Measurements from ENCODE around the gene FGFBP1.

The FGFBP1 gene

DNA sequence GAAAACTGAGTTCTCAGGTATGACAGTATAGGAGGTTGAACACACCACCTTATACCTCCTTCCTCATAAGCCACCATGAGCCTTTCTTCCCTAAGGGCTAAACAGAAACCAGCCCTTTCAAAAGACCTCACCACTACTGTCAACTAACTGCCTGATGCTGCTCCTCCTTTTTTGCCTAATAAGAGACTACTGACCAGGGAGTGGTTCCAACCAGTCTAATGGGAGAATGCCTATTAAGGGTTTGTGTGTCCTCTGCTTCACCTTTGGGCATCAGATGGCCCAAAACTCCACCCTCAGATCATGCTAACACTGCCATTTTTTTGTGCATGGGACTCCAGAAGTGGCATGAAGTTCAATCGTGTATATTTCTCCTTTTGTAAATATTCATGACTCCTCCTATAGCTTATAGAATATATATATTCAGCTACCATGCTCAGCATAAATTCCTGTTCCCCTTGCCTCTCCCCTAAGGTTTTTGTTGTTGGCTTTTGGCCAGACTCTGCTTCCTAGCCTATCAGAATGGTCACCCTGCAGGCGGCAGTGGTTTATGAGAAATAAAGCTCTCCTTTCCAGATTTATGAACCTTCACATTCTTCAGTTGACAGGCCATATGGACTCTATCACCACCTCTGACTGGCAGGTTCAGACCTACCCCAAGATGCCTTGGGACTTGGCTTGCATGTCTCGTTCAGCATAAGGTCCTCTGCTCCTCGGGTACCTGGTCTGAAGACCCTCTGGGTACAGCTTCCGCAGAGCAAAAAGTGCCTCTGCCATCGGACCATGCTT lies 28.2 kb downstream of the FGFBP1 start:
- Mint-ChIP-seq H3K27ac (no peak overlapping the region), H3K4me1 (ENCODE audit: low read depth) (peaks cover 11% of the 10 kb centered on the region), H3K27me3 (peaks cover 21% of the 10 kb centered on the region), H3K36me3 (ENCODE audit: low read depth) (no peaks in the 10 kb centered on the region), H3K9me3 (no peaks in the 10 kb centered on the region), H3K4me3 (no peak overlapping the region)
- DNase-seq, result no peak

DNA sequence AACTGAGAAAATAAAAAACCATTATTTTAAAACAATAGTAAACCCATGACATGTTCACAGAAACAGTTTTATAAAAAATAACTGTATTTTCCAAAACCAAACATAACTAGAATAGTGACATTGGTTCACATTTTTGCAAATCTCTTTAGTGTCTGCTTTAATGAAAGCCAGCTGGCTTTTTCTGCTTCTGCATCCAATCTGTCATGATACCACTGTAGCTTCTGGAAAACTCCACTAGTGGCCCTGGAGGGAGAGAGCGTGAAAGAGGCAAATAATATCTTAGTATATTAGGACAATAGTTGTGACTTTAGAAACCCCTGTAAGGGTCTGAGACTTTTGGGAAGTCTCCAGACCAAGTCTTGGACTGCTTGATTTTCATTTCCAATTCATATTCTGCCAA lies 31.1 kb downstream of the FGFBP1 start:
- H3K4me1 Mint-ChIP-seq (ENCODE audit: low read depth), result peaks cover 10% of the 10 kb centered on the region
- no peak overlapping the region for H3K27ac Mint-ChIP-seq
- H3K36me3 Mint-ChIP-seq (ENCODE audit: low read depth), result no peaks in the 10 kb centered on the region
- no peak overlapping the region for H3K4me3 Mint-ChIP-seq
- H3K9me3 Mint-ChIP-seq, result peaks cover 6% of the 10 kb centered on the region
- peaks cover 44% of the 10 kb centered on the region for H3K27me3 Mint-ChIP-seq
- no peak for DNase-seq

DNA sequence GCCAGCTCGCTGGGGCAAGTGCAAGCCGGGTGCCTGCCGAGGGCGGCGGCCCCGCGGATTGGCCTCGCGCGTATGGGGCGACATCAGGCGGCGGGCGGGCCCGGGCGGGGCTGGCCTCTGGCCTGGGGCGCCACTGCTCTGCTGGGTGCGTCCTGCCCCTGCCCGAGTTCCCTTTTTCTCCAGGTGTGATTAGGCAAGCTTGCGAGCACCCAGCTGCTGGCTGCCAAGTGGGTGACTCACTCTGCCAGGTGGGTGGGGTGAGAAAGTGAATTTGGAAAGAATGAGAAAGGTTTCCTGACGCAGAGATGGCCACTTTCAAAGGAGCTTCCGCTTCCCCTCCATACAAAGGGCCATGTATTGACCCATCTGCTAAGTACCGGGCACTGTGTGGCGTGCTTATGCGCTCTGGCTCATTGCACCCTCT lies 32.5 kb downstream of the FGFBP1 start:
- Mint-ChIP-seq H3K4me3 (no peak overlapping the region), H3K4me1 (ENCODE audit: low read depth) (peaks cover 20% of the 10 kb centered on the region), H3K9me3 (peaks cover 6% of the 10 kb centered on the region), H3K27me3 (peaks cover 46% of the 10 kb centered on the region), H3K27ac (no peak overlapping the region), H3K36me3 (ENCODE audit: low read depth) (no peaks in the 10 kb centered on the region)
- DNase-seq, result peak; percentile 40

GRCh38 chr4:15902746-15903145 lies 35.8 kb downstream of the FGFBP1 start:
- Mint-ChIP-seq H3K27ac (no peak overlapping the region), H3K4me3 (no peak overlapping the region), H3K9me3 (peaks cover 6% of the 10 kb centered on the region), H3K4me1 (ENCODE audit: low read depth) (peaks cover 20% of the 10 kb centered on the region), H3K27me3 (peaks cover 61% of the 10 kb centered on the region), H3K36me3 (ENCODE audit: low read depth) (no peaks in the 10 kb centered on the region)
- no peak for DNase-seq

DNA sequence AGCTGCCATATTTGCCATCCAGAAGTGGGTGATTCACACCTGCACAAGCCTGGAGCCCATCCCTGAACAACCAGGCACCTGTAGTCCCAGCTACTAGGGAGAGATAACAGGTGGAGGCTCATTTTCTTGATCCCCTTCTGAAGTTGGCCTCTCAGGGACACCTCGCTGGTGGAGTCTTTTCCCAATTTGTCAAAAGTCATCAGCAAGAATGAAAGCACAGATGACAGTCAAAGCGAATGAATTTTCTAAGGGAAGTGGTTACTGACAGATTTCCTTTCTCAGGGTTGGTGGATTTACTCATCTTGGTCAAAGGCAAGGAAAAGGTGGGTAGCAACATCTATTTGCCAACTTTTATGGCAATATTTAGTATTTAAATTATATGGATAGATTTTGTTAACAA lies 36.5 kb downstream of the FGFBP1 start:
- no peak overlapping the region for H3K27ac Mint-ChIP-seq
- peaks cover 67% of the 10 kb centered on the region for H3K27me3 Mint-ChIP-seq
- no peaks in the 10 kb centered on the region for H3K36me3 Mint-ChIP-seq (ENCODE audit: low read depth)
- peaks cover 20% of the 10 kb centered on the region for H3K4me1 Mint-ChIP-seq (ENCODE audit: low read depth)
- H3K4me3 Mint-ChIP-seq, result no peak overlapping the region
- DNase-seq, result no peak
- peaks cover 6% of the 10 kb centered on the region for H3K9me3 Mint-ChIP-seq

GRCh38 chr4:15901007-15901406 lies 37.5 kb downstream of the FGFBP1 start:
- peaks cover 6% of the 10 kb centered on the region for H3K9me3 Mint-ChIP-seq
- peaks cover 65% of the 10 kb centered on the region for H3K27me3 Mint-ChIP-seq
- H3K4me3 Mint-ChIP-seq, result no peak overlapping the region
- no peak overlapping the region for H3K27ac Mint-ChIP-seq
- H3K36me3 Mint-ChIP-seq (ENCODE audit: low read depth), result no peaks in the 10 kb centered on the region
- H3K4me1 Mint-ChIP-seq (ENCODE audit: low read depth), result peaks cover 17% of the 10 kb centered on the region
- DNase-seq, result no peak

DNA sequence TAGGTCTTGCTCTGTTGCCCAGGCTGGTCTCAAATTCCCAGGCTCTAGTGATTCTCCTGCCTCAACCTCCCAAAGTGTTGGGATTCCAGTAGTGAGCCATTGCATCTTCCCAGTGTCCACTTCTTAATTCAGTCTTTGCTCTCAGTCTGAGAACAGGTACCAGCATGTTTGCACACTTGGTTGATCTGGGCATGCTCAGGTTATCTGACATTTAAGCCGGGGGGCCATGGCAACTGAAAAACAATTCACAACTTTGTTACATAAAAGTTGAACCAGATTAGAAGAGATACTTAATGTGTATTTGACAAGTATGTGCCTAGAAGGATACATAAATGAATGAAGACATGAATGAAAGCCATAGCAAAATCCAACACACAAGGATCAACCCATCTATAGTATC lies 39.0 kb downstream of the FGFBP1 start:
- no peak for DNase-seq
- Mint-ChIP-seq H3K36me3 (ENCODE audit: low read depth) (no peaks in the 10 kb centered on the region), H3K4me3 (no peak overlapping the region), H3K9me3 (peaks cover 3% of the 10 kb centered on the region), H3K4me1 (ENCODE audit: low read depth) (peaks cover 17% of the 10 kb centered on the region), H3K27me3 (peaks cover 61% of the 10 kb centered on the region), H3K27ac (no peak overlapping the region)

- DNase-seq, result no peak
- no peak overlapping the region for H3K4me3 Mint-ChIP-seq
- H3K4me1 Mint-ChIP-seq (ENCODE audit: low read depth), result peaks cover 17% of the 10 kb centered on the region
- no peaks in the 10 kb centered on the region for H3K36me3 Mint-ChIP-seq (ENCODE audit: low read depth)
- peaks cover 59% of the 10 kb centered on the region for H3K27me3 Mint-ChIP-seq
- H3K27ac Mint-ChIP-seq, result no peak overlapping the region
- H3K9me3 Mint-ChIP-seq, result no peaks in the 10 kb centered on the region
Measured at GRCh38 chr4:15898902-15899301, 39.6 kb downstream of the FGFBP1 start.

GRCh38 chr4:15897577-15897976 lies 41.0 kb downstream of the FGFBP1 start:
- Mint-ChIP-seq H3K4me1 (ENCODE audit: low read depth) (peaks cover 11% of the 10 kb centered on the region), H3K4me3 (no peak overlapping the region), H3K36me3 (ENCODE audit: low read depth) (no peaks in the 10 kb centered on the region), H3K27me3 (peaks cover 52% of the 10 kb centered on the region), H3K27ac (no peak overlapping the region), H3K9me3 (no peaks in the 10 kb centered on the region)
- DNase-seq, result no peak

DNA sequence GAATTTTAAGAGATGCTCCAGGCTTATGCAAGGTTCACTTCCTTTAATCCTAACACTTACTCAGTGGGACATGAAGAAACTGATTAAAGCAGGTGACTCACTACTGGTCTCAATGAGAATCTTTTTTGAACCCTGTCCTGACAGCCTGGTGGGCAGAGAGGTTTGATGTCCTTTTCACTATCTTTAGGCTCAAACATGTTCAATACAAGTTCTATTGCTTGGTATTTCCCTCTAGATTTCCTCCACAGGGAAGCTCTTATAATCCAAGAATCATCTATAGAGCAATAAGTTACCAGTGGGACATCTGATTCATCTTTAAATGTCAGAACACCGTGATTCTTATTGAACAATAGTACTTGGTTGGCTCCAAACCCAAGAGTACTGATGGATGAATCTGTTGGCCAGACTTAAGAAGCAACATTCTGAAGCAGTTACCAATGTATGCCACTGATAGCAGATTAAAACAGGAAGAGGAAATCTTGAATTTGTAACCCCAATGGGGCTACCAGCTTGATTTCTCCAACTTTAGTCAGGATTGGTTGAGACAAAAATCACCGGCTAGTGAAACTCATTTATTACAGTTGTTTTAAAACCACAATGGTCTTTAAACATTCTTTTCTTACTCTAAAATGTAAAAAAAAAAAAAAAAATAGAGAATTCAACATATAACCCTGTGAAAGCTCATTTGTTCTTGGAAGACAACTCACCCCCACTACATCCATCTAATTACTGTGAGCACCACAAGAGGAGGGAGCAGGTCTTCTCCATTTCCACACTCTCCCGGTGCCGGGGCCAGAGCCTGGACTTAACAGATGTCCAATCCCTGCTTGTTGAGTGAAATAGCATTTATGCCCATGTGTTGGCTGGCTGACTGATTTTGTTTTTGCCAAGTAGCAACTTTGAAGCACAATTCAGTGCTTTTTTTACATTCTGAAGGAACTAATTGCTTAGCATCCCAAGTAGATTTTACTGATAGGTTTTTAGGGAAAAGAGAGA lies 43.3 kb downstream of the FGFBP1 start:
- Mint-ChIP-seq H3K4me3 (no peak overlapping the region), H3K27ac (no peak overlapping the region), H3K4me1 (ENCODE audit: low read depth) (no peaks in the 10 kb centered on the region), H3K36me3 (ENCODE audit: low read depth) (no peaks in the 10 kb centered on the region), H3K9me3 (no peaks in the 10 kb centered on the region), H3K27me3 (peaks cover 49% of the 10 kb centered on the region)
- no peak for DNase-seq

DNA sequence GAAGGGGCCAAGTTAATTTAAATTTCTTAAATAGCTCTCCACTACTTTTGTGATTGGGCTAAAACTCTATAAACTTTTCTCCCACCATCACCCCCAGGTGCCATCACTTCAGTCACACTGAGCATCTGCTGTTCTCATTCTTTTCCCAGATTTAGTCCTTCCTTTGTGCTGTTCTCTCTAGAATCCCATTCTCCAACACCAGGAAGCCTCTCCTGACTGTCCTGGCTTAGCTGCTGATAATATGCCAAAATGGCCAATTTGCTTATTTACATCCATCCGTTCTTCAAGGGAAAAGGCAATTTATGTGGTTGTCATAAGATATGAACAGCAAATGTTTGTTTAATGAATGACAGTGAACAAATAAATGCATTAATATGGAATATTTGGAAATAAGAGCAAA lies 44.1 kb downstream of the FGFBP1 start:
- peaks cover 42% of the 10 kb centered on the region for H3K27me3 Mint-ChIP-seq
- no peaks in the 10 kb centered on the region for H3K4me1 Mint-ChIP-seq (ENCODE audit: low read depth)
- DNase-seq, result no peak
- H3K9me3 Mint-ChIP-seq, result no peaks in the 10 kb centered on the region
- no peak overlapping the region for H3K4me3 Mint-ChIP-seq
- H3K27ac Mint-ChIP-seq, result no peak overlapping the region
- no peaks in the 10 kb centered on the region for H3K36me3 Mint-ChIP-seq (ENCODE audit: low read depth)

DNA sequence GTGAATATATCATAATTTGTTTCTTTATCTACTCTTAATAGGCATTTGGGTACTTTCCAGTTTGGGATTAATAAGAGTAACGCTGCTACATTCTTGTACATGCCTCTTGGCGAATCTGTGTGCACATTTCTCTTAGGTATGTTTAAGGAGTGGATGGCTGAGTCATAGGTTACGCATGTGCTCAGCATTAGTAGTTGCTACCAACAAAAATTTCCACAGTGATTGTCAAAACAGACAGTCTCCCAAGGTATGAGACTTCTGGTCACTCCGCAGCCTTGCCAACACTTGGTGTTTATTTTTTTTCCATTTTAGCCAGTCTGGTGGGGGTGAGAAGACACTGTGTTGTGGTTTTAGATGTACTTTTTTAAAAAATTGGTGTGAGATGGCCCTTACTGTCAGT lies 44.6 kb downstream of the FGFBP1 start:
- Mint-ChIP-seq H3K9me3 (no peaks in the 10 kb centered on the region), H3K4me3 (no peak overlapping the region), H3K36me3 (ENCODE audit: low read depth) (no peaks in the 10 kb centered on the region), H3K27ac (no peak overlapping the region), H3K27me3 (peaks cover 39% of the 10 kb centered on the region), H3K4me1 (ENCODE audit: low read depth) (no peaks in the 10 kb centered on the region)
- DNase-seq, result no peak

- no peak overlapping the region for H3K27ac Mint-ChIP-seq
- H3K27me3 Mint-ChIP-seq, result peaks cover 23% of the 10 kb centered on the region
- no peaks in the 10 kb centered on the region for H3K36me3 Mint-ChIP-seq (ENCODE audit: low read depth)
- no peaks in the 10 kb centered on the region for H3K9me3 Mint-ChIP-seq
- no peak for DNase-seq
- peaks cover 4% of the 10 kb centered on the region for H3K4me1 Mint-ChIP-seq (ENCODE audit: low read depth)
- no peak overlapping the region for H3K4me3 Mint-ChIP-seq
Measured at GRCh38 chr4:15891312-15891711, 47.2 kb downstream of the FGFBP1 start.

GRCh38 chr4:15890246-15890829 lies 48.2 kb downstream of the FGFBP1 start:
- Mint-ChIP-seq H3K27ac (no peak overlapping the region), H3K9me3 (no peaks in the 10 kb centered on the region), H3K4me1 (ENCODE audit: low read depth) (peaks cover 4% of the 10 kb centered on the region), H3K36me3 (ENCODE audit: low read depth) (no peaks in the 10 kb centered on the region), H3K27me3 (peaks cover 18% of the 10 kb centered on the region), H3K4me3 (no peak overlapping the region)
- no peak for DNase-seq
